NK-92 (cell line): ENCODE measurements around the gene ATG10.
"Not testable (repeated sequence)": the region's sequence is repeated elsewhere in the genome, so short reads cannot be mapped to it uniquely, and the experiment has no call there.

ENCODE experiments used
- DNase-seq: peaks from one replicate; lab custom pipeline; 2025; ENCODE audit not compliant: unreplicated experiment; lab: John Stamatoyannopoulos, UW

Gene ATG10

DNA sequence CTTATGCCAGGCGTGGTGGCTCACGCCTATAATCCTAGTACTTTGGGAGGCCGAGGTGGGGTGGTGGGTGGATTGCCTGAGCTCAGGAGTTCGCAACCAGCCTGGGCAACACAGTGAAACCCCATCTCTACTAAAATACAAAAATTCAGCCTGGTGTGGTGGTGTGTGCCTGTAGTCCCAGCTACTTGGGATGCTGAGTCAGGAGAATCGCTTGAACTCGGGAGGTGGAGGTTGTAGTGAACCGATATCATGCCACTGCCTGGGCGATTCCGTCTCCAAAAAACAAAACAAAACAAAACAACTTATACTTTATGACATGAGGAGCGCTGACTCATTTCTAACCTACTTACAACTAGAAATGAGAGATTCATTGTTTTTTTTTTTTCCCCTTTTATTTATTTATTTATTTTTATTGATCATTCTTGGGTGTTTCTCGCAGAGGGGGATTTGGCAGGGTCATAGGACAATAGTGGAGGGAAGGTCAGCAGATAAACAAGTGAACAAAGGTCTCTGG lies 10.4 kb downstream of the ATG10 start:
- DNase-seq: not testable (repeated sequence)

GRCh38 chr5:81983148-81983547 lies 11.3 kb downstream of the ATG10 start:
- DNase-seq: not testable (repeated sequence)

- not testable (repeated sequence) for DNase-seq
Observed at GRCh38 chr5:81983563-81983962, 11.7 kb downstream of the ATG10 start.

GRCh38 chr5:81986126-81986525 lies 14.3 kb downstream of the ATG10 start:
- no peak for DNase-seq

DNA sequence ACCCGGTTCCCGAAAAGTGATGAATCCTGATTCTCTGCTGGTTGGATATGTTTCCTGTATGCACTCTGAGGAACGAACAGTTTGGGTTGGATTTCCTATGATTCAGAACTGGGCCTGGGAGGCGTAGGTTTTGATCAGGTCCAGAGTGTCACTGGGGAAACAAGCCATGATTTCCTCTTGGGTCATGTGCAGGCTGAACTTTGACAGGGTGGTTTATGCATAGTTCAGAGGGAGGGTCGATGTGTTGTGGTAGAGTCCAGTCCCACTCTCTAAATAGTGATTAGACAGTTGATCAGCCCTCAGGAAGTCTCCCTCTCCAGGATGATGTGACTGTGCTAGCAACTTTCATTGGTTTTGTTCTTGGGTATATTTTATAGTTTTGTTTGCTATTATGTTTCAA lies 17.4 kb downstream of the ATG10 start:
- DNase-seq: no peak

DNA sequence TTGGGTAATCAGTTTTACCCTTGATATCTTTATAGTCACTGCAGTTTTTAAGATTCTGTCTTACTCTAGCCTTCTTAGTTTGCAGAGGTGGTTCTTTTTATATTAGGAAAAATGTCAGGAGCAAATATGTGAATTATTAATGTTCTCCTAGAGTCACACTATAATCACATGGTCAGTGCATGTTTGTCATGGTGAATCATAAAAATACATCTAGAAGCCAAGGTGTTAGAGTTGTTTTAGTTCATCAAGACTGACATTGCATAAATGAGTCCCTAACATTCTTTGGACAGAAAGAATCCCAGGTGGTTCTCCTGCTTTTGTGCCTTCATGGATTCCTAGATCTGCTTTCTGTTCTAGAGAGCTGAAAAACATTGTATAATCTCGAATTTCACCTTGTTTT lies 22.9 kb downstream of the ATG10 start:
- DNase-seq: no peak

DNA sequence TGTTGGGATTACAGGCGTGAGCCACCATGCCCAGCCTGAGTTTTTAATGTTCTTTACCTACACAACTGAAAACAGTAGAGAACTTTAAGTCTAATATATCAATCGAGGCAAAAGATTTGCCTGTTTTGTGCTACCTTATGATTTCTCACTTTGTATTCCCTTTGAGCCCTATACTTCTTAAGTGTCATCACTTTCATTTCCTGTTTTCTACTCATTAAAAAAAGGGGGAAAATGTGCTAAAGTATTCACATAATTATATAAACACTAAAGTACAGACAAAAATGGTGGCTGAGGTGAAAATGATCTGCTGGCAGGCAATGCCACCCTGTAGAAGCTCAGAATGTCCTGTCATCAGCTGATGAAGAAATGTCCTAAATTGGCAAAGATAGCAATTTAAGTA lies 23.6 kb downstream of the ATG10 start:
- DNase-seq: no peak

GRCh38 chr5:82004511-82004910 lies 32.7 kb downstream of the ATG10 start:
- no peak for DNase-seq

GRCh38 chr5:82009869-82010268 lies 38.0 kb downstream of the ATG10 start:
- not testable (repeated sequence) for DNase-seq

- no peak for DNase-seq
Observed at GRCh38 chr5:82010696-82011095, 38.9 kb downstream of the ATG10 start.

- no peak for DNase-seq
Observed at GRCh38 chr5:82011761-82012160, 39.9 kb downstream of the ATG10 start.

GRCh38 chr5:82014644-82015043 lies 42.8 kb downstream of the ATG10 start:
- not testable (repeated sequence) for DNase-seq

DNA sequence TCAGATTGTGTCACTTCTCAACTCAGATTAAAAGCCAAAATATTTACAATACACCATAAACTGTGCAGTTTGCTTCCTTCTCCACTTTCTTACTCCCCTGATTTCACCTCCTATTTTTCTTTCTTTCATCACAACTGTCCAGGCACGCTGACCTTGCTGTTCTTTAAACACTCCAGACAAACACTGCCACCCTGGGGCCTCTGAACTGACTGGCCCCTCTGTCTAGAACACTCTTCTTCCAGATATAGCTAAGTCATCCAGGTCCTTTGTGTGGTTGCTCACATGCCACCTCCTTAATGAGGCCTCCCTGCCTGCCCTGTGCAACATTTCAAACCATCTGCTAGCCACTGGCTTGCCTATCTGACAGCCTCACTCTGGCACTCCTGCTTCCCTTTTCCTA lies 46.6 kb downstream of the ATG10 start:
- DNase-seq: no peak

DNA sequence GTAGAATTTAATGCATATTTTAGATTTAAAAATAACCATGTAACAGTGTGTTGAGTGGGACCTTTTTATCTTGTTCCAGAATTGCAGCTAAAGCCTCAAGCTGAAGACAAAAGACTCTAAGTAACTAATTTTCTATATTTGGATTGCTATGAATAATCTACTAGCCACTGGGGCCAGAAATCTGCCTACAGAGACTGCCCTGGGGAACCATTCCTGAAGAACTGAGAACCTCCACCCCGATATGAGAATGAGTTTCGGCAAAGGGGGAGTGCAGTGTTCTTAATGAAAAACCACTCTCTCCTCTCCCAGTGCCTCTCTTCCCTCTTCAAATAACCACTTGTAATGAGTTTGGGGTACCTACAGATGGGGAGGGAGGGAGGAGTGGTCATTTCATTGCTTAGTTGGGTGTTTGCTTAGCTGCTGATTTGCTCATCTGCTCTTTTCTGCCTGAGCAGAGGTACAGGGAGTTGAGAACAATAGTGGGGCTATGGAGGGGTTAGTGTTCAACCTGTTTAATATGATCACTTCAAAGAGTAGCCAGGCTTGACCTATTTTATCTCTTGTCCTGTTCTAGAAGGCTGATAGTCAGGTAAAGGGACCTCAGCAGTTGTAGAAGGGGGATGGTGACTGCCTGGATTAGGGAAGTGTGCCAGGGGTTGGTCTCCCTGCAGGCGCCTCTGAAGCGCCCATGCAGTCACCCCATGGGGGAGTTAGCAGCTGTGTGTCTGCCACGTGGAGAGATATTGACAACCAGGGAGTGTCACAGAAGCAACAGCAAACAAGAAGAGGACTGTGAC lies 47.7 kb downstream of the ATG10 start:
- DNase-seq: no peak

DNA sequence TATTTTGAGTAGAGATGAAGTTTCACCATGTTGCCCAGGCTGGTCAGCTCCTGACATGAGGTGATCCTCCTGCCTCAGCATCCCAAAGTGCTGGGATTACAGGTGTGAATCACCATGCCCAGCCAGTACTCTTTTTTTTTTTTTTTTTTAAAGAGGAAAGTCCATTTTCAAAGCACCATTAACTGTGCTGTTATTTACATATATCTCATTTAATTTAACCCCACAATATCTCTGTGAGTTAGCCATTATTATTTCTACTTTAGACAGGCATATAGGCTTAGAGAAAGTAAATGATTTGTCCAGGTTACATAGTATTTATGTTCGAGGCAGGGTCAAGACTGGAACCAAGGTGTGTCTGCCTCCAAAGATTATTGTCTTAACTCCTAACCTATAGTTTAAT lies 50.7 kb downstream of the ATG10 start:
- no peak for DNase-seq

DNA sequence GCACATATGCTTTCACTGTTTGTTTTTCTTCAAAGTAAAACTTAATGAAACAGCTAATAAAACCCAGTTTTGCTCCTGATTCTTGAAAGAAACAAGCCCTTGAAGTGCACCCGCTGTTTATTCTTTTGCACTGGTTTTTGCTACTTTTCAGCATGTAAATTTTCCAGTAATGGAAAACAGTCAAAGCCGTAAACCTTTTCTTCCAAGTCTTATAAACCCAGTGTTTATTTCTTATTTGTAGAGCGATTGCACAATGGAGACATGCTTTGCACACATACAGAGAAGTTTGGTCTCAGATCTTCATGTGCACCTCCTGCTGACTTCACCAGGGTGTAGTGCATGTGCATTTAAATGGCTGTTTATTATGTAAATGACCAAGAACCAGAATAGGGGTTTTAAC lies 51.8 kb downstream of the ATG10 start:
- DNase-seq: no peak

DNA sequence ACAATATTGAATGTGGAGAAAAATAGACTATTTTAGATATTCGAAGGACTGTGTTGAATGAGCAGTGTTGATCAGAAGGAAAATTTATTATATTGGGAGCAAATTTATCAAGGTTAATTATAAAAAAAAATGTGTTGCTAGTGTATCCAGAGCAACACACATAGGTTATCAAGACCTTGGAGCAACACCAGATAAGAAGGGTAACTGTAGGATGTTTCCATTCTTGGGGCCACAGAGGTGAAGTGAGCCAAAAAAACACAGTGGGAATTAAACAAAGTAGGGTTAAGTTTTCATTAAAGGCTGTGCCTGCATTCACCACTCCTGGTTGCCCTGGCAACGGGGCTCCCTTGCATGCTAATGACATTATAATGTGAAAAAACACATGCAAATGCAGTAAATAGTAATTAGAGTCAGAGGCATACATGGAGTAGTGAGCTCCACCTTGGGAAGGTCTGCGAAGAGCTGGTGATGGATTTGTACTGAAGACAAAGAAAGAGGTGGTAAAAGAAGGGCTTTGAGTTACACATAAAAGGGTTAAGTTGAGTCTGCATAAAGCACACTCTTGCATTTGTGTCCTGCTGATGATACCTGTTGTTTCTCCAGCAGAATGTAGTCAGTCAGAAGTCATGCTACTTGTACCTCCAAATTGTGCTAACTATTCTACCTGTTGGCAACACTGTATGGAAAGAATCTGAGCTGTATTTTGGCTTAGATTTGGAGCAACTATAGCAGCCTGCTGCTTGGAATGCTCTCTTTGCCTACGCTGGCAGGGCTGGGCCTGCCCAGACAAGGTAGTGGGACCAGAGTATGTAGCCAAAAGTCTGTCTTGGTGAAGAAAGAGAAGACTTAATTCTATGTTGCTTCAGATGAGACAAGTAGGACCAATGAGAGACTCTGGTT lies 59.6 kb downstream of the ATG10 start:
- no peak for DNase-seq

GRCh38 chr5:82042894-82043293 lies 71.1 kb downstream of the ATG10 start:
- DNase-seq: not testable (repeated sequence)

DNA sequence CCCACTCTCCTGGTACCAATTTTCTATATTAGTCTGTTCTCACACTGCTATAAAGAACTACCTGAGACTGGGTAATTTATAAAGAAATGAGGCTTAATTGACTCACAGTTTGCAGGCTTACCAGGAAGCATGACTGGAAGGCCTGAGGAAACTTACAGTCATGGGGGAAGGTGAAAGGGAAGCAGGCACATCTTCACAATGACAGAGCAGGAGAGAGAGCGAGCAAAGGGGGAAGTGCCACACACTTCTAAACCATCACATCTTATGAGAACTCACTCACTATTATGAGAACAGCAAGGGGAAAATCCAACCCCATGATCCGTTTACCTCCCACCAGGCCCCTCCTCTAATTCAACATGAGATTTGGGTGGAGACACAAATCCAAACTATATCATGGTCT lies 72.2 kb downstream of the ATG10 start:
- no peak for DNase-seq

GRCh38 chr5:82045554-82046275 lies 73.9 kb downstream of the ATG10 start:
- no peak for DNase-seq

- DNase-seq: no peak
Observed at GRCh38 chr5:82046276-82046647, 74.4 kb downstream of the ATG10 start.
